ENCODE data around the gene LRRC4. TPM values are rescaled to one million over a fixed set of nuclear protein-coding genes. Genes with fewer than 3 reads are reported as not detected.

Gene LRRC4
- total RNA-seq, 1 donor from 2014 or later, result 0.16 TPM

DNA sequence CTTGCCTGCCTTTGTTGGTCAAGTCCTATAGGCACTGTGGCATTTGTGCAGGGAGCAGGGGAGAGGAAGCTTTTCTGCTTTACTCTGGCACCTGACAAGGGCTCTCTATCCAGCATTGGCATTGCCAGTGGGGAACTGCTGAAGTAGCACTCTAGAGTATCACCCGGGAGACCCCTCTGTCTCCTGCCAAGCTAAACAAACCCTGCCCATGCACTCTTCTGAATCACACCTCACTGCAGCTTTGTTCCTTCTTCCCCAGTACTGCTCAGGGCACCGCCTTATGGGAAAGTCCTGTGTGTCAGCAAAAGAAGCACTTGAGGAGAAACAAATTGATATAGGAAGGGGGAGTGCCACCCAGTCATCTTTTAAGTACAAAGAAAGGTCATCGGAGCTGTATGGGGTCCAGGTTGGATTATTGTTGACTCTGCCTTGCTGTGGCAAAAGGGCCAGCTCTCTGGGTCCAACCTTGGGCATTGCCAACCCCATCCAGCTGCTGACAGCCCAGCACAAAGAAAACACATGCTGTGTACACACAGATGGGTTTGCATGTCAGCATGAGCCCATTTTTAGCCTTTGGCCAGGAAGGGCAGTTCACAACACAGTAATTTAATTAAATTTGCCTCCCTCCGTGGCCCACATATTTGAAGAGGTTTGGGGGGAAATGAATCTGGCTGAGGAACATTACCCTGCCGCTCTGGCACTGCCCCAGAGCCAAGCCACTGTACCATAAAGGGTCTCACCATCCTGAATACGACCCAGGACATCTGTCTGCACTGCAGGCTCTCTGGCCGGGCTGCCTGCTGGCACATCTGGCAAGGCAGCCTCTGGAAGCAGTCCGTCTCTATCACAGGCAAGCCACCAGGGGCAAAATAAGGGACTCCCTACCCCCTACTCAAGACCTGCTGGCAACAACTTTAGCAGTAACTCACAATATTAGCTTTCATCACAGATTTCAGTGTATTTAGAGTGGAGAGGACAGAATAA is 13.1 kb downstream of the LRRC4 start:
- no peak overlapping the region for H3K4me3 Mint-ChIP-seq
- H3K27me3 Mint-ChIP-seq, result no peaks in the 10 kb centered on the region
- H3K27ac Mint-ChIP-seq, result no peak overlapping the region
- intact Hi-C loops (cut with micrococcal nuclease), result no loop called here
- POLR2A ChIA-PET, result interaction anchor here (0.6 kb wide), 1 partner anchor 22 kb away, joined by 5 read pairs; no protein-coding TSS in a partner anchor
- TF ChIP-seq, protein P1, sequence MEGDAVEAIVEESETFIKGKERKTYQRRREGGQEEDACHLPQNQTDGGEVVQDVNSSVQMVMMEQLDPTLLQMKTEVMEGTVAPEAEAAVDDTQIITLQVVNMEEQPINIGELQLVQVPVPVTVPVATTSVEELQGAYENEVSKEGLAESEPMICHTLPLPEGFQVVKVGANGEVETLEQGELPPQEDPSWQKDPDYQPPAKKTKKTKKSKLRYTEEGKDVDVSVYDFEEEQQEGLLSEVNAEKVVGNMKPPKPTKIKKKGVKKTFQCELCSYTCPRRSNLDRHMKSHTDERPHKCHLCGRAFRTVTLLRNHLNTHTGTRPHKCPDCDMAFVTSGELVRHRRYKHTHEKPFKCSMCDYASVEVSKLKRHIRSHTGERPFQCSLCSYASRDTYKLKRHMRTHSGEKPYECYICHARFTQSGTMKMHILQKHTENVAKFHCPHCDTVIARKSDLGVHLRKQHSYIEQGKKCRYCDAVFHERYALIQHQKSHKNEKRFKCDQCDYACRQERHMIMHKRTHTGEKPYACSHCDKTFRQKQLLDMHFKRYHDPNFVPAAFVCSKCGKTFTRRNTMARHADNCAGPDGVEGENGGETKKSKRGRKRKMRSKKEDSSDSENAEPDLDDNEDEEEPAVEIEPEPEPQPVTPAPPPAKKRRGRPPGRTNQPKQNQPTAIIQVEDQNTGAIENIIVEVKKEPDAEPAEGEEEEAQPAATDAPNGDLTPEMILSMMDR (IDR thresholded peaks at IDR 0.05), result no peak
- CTCF ChIA-PET, result no interaction called here
- peaks cover 39% of the 10 kb centered on the region for H3K36me3 Mint-ChIP-seq (ENCODE audit: low read depth)
- H3K4me1 Mint-ChIP-seq, result no peaks in the 10 kb centered on the region
- no peaks in the 10 kb centered on the region for H3K9me3 Mint-ChIP-seq
- DNase-seq, result no peak
- ATAC-seq (ENCODE audit: low read depth), result no peak

DNA sequence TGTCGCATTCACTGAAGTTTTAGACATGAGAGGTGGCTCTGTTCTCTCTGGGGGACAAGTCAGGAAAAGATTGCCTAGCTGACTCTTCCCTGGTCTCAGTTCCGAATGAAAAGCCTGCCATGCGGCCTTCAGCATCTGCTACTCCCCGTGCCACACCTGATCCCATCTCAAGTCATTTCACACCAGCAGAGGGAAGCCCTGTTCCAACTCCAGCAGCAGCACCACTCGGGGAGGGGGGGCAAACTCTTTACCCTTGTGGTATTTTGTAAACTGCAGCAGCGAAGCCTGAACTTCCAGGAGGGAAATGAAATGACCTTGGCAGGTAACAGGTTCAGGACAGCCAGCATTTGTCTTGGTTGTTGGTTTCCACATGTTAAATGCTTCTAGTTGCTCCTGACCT is 13.8 kb downstream of the LRRC4 start:
- TF ChIP-seq, protein P1 (IDR thresholded peaks at IDR 0.05), result no peak
- no peak overlapping the region for H3K4me3 Mint-ChIP-seq
- ATAC-seq (ENCODE audit: low read depth) (no peak), DNase-seq (no peak)
- CTCF ChIA-PET, result no interaction called here
- intact Hi-C loops (cut with micrococcal nuclease), result no loop called here
- POLR2A ChIA-PET, result no interaction called here
- H3K27ac Mint-ChIP-seq, result no peak overlapping the region
- H3K9me3 Mint-ChIP-seq, result no peaks in the 10 kb centered on the region
- H3K4me1 Mint-ChIP-seq, result no peaks in the 10 kb centered on the region
- H3K36me3 Mint-ChIP-seq (ENCODE audit: low read depth), result peaks cover 38% of the 10 kb centered on the region
- no peaks in the 10 kb centered on the region for H3K27me3 Mint-ChIP-seq

DNA sequence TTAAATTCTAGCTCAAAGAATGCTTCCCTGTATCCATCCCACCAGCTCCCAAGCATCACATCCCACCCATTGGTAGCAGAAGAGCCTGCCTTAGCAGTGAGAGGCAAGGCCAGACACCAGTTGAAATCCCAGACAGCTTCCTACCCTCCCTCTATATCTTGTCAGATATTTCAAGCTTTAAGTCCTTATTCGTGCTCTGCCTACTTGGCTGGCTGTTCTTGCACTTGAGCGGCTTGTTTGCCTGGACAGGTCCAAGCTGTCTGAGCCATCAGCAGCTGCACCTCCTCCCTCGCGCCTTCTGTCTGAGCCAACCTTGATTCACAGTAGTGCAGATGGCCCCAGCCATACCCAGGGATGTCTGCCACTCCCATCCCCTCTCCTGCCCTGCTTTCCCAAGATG is 16.4 kb downstream of the LRRC4 start:
- ChIA-PET POLR2A (interaction anchor here (0.7 kb wide), 1 partner anchor 124 kb away, joined by 9 read pairs; no protein-coding TSS in a partner anchor), CTCF (no interaction called here)
- DNase-seq (no peak), ATAC-seq (ENCODE audit: low read depth) (no peak)
- TF ChIP-seq, protein P1 (IDR thresholded peaks at IDR 0.05), result no peak
- H3K27ac Mint-ChIP-seq, result no peak overlapping the region
- no peaks in the 10 kb centered on the region for H3K4me1 Mint-ChIP-seq
- H3K36me3 Mint-ChIP-seq (ENCODE audit: low read depth), result peaks cover 27% of the 10 kb centered on the region
- no peaks in the 10 kb centered on the region for H3K9me3 Mint-ChIP-seq
- intact Hi-C loops (cut with micrococcal nuclease), result no loop called here
- no peak overlapping the region for H3K4me3 Mint-ChIP-seq
- H3K27me3 Mint-ChIP-seq, result no peaks in the 10 kb centered on the region

DNA sequence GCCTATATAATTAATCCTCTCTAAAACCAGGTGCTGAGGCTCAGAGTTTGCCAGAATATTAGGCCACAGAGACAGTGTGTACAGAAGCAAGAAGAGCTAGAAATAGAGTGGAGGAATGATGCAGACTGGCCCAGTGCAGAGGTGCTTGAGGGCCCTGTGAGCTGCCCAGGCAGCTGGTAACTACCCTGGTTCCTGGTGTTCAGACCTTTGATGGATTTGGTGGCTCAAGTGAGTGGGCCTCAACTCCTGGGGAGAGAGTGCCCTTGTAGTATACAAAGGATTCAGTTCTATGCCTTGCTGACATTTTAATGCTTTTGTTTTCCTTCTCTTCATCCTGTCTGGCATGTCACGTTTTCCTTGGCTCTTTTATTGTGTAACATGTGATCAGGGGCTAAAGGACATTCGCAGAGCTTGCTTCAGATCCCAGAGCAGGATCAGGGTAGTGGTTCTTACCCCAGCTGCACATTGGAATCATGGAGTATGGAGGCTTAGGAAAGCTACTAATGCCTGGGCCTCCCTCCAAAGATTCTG is 20.0 kb downstream of the LRRC4 start:
- DNase-seq (no peak), ATAC-seq (ENCODE audit: low read depth) (no peak)
- POLR2A ChIA-PET, result no interaction called here
- no peaks in the 10 kb centered on the region for H3K9me3 Mint-ChIP-seq
- CTCF ChIA-PET, result no interaction called here
- H3K4me1 Mint-ChIP-seq, result peaks cover under 1% of the 10 kb centered on the region
- H3K36me3 Mint-ChIP-seq (ENCODE audit: low read depth), result peaks cover 22% of the 10 kb centered on the region
- TF ChIP-seq, protein P1 (IDR thresholded peaks at IDR 0.05), result no peak
- intact Hi-C loops (cut with micrococcal nuclease), result no loop called here
- no peak overlapping the region for H3K4me3 Mint-ChIP-seq
- H3K27me3 Mint-ChIP-seq, result no peaks in the 10 kb centered on the region
- H3K27ac Mint-ChIP-seq, result no peak overlapping the region

DNA sequence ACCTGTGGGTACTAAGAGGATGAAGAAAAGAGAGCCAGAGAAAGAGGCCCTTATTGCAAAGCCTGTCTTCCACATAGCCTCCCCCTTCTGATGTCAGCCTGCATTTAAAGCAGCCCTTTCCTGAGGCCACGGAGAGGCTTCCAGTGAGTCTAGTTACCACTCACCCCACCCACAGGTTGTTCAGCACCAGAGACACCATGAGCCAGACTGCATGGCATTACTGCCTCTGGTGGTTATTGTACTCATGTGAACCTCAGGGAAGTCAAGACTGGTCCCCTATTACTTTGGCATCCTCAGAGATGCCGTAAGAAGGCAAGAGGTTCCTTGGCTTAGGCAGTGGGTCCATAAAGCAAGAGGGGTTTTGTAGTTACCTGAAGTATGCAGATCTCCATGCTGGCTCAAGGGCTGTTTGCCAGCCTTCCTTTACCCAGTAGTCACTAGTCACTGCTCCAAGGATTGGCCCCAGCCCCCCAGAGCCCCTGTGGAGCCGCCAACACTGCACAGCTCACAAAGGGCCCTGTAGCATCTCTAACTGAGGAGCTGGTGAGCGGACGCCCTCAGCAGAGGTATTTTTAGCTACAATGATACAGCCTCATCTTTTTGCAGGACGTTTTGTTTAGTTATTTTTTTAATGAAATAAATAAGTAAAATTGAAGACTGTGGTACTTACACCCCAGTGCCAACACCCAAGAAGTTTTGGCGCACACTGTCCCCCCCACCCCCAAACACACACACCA is 20.7 kb downstream of the LRRC4 start:
- peaks cover 7% of the 10 kb centered on the region for H3K4me1 Mint-ChIP-seq
- H3K27ac Mint-ChIP-seq, result no peak overlapping the region
- POLR2A ChIA-PET, result no interaction called here
- TF ChIP-seq, protein P1 (IDR thresholded peaks at IDR 0.05), result no peak
- ATAC-seq (ENCODE audit: low read depth) (no peak), DNase-seq (no peak)
- no peaks in the 10 kb centered on the region for H3K9me3 Mint-ChIP-seq
- H3K36me3 Mint-ChIP-seq (ENCODE audit: low read depth), result peaks cover 25% of the 10 kb centered on the region
- intact Hi-C loops (cut with micrococcal nuclease), result no loop called here
- no peaks in the 10 kb centered on the region for H3K27me3 Mint-ChIP-seq
- CTCF ChIA-PET, result no interaction called here
- no peak overlapping the region for H3K4me3 Mint-ChIP-seq

Data from activated B cell treated with CpG ODN at 0.5 μM for 24 hours (primary cell).